Testis (tissue), 2 donors: ENCODE data around the gene PRDM8.

ENCODE experiments used
- POLR2A ChIP-seq: fragments of 450-650 bp; IDR thresholded peaks from one replicate; pipeline ENCODE4 v1.6.1; 2017; ENCODE audit warnings: antibody characterized with exemption, mild to moderate bottlenecking, moderate library complexity
- TF ChIP-seq, protein P1 (sequence below), 3 experiments: fragments of 450-650 bp in 2 of 3; fragments of 200-600 bp in 1 of 3; sonication (generic) in 1 of 3; IDR thresholded peaks; one replicate each; pipeline ENCODE4 v1.5.1; 2016 to 2019; ENCODE audit warnings: antibody characterized with exemption in 3 of 3, mild to moderate bottlenecking in 2 of 3, moderate library complexity in 1 of 3

DNA sequence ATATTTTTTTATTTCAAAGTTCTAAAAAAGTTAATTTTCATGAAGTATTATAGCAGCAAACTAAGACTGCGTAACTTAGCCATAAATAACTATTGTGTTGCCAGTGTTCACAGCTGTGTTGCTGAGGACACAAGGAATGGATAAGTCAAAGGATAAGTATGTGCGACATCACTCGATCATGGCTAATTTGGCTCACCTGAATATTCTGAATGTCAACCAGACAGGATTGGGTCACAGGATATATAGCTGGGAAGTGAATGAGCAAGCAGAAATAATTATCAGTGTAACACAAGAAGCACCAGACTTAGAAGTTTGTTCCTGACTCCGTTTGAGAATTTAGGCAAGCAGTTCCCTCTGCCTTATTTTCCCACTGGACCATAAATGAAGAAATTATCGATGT lies 33.9 kb downstream of the PRDM8 start:
- TF ChIP-seq, protein P1, sequence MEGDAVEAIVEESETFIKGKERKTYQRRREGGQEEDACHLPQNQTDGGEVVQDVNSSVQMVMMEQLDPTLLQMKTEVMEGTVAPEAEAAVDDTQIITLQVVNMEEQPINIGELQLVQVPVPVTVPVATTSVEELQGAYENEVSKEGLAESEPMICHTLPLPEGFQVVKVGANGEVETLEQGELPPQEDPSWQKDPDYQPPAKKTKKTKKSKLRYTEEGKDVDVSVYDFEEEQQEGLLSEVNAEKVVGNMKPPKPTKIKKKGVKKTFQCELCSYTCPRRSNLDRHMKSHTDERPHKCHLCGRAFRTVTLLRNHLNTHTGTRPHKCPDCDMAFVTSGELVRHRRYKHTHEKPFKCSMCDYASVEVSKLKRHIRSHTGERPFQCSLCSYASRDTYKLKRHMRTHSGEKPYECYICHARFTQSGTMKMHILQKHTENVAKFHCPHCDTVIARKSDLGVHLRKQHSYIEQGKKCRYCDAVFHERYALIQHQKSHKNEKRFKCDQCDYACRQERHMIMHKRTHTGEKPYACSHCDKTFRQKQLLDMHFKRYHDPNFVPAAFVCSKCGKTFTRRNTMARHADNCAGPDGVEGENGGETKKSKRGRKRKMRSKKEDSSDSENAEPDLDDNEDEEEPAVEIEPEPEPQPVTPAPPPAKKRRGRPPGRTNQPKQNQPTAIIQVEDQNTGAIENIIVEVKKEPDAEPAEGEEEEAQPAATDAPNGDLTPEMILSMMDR (IDR thresholded peaks at IDR 0.05), result no peak
- no peak for TF ChIP-seq POLR2A
